NK-92 treated with Interleukin-12 subunit alpha and Interleukin-12 subunit beta, amount 100 ng/mL, for 24 hours (cell line): ENCODE data around the gene TMEM184C.

ENCODE experiments used
- DNase-seq: peaks from one replicate; lab custom pipeline; 2025; lab: John Stamatoyannopoulos, UW

The TMEM184C gene

DNA sequence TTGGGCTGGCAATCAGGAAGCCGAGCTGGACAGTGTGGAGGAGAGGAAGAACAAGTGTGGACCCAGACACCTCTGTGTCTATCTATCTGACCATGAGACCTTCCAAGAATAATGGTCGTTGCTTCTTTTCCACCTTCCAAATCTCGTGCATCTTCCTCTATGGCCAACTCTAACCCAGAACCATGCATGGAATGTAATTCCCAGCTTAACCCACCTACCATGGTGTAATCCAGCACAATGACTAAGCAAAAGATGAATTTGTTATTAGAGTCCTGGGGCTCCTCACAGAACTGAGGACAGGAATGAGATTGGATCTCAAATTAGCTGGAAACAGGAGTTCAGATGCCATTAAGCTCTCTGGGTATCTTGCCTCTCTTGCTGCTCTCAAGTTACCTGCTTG lies 17.4 kb upstream of the TMEM184C start:
- no peak for DNase-seq

DNA sequence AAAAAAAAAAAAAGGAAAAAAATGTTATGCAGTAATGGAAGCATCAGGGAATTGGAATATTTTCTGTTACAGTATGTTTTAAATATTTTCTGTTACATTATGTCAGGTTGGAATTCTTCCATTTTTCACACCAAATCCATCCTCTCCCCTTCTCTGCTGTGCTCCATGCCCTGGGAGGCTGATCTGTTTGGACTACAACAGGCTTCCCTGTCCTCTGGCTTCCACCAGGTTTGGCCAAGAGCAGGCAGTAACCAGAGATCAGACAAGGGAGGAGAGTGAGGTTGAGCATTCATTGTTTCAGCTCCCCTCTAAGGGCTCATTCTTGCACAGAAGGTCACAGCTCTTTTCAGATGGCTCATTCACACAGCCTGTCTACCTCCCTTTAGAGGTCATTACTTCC lies 11.7 kb upstream of the TMEM184C start:
- DNase-seq: no peak

DNA sequence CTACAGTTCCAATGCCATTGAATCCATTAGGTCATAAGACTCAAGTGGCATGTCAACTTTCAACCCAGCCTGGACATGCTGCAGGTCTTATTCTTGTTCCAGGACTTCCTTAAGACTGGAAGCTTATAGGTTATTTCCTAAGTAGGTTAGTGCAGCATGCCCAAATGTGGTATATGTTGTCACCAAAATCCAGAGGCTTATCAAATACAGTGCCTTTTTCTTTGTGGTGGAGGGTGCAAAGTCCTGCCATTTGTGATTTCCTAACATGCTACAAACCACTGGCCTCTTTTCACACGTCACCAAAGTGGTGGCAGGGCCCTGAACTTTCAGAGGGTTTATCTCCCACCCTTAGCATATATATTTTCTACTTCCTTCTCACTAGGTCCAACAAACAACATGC lies 9.7 kb upstream of the TMEM184C start:
- no peak for DNase-seq

DNA sequence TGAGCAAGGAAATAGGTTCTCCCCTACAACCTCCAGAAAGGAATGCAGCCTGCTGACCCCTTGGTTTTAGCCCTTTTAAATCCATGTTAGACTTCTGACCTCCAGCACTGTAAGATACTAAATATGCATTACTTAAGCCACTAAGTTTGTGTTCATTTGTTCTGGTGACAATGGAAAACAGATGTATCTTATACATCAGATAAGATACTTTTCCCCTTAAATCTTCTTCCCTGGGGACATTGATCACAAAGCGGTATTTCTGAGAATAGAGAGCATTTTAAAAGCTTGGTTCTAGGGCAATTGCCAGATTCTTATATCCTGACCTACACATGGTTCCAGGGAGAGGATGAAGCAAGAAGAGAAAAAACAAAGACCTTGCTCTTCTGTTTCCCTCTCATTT lies 6.5 kb upstream of the TMEM184C start:
- DNase-seq: no peak

DNA sequence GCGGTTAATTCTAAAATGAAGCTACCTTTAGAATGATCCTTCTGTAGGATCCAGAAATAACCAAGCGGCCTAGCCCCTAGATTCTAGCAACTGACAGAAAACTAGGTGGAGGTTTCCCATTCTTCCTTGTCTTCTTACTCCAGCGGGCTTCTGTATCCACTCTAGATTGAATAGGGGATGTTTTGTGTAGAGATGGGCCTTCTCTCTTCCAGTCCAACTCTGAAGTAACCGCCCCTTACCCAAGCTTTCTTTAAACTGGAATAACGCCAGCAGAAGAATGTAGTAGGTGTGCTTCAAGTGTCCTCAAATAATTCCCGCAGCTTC lies 386 bp upstream of the TMEM184C start:
- no peak for DNase-seq

DNA sequence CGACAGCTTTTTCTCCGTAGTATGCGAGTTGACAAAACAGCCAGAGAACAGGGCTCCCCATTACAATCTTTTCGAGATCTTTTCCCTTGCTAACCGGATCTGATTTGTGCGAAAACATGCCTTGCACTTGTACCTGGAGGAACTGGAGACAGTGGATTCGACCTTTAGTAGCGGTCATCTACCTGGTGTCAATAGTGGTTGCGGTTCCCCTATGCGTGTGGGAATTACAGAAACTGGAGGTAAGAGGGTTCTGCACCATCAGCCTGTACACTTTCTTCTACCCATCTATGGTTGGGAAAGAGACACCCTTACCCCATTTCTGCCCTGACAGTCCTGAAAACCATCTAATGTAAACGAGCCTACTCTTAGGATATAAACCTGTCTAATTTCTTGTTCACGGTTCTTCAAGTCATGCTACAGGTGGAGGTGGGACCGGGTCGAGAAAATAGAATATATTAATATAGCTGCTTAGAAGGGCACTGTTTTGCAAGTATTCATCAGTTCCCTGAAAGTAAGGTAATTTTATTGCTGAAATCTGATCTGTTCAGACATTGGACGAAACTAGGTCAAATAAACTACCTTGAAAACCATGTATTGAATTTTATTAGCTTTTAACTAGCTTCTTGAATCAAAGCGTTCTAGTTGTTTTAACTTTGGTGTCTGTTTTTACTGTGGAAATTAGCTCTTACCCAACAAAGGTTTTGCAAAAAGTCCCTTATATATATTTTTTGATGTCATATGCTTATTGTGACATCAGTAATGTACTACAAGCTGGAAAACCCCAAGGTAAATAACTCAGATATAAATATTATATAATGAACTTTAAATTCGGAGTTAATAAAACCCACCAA lies 869 bp downstream of the TMEM184C start:
- DNase-seq: no peak

DNA sequence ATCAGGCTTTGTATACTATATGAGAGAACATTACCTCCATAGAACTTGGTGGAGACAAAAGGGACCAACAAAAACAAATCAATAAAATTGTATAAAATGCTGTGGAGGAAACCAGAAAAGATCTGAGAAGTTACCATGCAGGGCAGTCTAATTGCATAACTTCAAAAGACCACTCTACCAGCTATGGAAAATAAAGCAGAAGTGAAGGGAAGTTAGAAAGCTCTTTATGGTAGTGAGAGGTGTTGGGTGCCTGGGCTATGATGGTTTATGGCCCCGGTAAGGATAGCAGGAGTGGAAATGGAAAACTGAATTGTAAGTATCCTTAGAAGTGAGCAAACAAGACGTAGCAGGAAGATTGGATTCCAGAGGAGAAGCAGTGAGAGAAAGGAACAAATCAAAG lies 3.1 kb downstream of the TMEM184C start:
- DNase-seq: no peak

DNA sequence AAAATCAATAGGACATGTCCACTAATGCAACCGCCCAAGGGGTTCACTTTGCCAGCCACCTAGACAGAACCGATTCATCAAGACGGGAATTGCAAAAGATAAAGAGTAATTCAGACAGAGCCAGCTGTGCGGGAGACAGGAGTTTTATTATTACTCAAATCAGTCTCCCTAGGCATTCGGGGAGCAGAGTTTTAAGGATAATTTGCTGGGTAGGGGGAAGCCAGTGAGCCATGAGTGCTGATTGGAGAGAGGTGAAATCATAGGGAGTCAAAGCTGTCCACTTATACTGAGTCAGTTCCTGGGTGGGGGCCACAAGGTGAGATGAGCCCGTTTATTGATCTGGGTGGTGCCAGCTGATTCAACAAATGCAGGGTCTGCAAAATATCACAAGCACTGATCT lies 8.5 kb downstream of the TMEM184C start:
- DNase-seq: no peak

DNA sequence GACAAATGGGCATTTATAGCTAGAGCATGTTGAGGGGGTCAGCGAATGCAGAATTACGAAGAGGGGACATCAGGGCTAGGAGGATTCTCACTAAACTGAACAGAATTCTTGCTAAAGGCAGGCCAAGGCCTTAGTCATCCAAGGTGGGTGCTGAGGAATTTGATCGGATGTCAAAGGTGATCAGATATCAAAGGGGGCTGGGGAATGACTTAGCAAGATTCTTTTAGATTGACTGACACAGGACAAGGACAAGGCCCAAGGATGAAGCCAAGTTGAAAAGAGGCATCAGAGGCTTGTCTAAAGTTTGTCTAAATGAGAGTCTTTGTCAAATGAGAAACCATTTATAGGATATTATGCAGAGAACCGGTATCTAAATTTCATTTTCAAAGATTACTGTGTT lies 9.7 kb downstream of the TMEM184C start:
- DNase-seq: no peak

DNA sequence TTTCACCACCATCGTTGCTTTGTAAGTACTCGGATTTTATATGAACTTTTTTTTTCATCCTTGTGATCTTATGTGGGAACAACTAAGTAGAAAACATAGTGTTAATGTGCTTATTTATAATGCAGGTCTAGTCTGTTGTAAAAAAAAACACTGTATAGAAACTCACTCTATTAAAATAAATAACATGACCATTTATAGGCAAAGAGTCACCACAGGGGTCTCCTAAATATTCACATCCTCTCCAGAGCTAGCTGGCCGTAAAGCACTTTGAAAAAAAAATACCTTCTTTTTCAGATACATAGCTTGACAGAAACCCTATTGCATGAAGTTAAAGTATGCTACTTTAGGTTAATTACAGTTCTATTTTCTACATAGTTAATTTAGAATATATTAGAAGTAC lies 11.2 kb downstream of the TMEM184C start:
- no peak for DNase-seq

DNA sequence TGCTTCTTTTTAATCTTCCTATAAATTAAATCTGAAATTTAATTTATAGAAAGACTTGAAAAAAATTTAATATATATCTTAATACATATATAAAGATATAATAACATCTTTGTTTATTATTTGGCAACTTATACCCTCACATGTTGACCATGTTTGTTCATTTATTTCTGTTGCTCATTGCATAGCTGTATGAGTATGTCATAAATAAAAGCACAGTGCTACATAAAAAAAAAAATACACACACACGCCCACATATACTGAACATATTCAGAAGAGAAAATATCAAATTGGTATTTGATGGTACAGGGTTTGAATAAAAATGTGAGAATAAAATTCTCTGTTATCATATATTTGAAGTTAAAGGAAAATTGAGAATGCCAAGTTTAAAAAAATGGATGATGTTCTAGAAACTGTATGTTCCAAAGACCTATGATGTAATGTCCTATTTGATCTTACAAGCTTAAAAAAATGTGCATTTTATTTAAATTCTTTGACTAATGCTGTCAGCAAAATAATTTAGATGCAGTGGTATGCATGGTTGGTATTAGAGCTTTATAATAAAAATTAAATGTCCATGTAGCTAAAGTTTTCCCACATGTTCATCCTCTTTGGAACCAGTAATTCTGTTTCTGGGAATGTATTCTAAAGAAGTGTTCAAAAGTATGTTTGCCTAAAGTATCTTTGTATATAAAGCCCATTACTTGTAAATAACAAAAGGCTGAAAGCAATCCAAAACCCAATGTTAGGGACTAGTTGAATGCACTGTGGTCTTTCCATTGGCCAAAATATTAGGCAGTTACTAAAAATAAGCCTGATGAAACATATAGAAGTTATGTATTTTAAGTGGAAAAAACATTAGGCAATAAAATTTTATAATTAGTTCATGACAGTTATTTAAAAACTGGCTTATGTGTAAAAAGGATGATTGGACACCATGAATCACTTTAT lies 12.9 kb downstream of the TMEM184C start:
- DNase-seq: no peak

DNA sequence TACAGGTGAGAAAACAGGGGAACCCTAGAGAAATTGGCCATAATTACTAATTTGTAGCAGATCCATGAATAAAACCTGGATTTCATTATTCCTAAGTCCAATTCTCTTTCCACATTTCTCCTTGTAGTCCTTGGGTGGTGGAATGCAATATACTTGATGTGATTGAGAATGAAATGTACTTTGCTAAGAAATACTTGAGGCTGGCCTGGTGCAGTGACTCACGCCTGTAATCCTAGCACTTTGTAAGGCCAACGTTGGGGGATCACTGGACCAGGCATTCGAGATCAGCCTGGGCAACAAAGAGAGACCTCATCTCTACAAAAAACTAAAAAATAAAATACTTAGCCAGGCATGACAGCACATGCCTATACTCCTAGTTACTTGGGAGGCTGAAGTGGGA lies 15.9 kb downstream of the TMEM184C start:
- no peak for DNase-seq

DNA sequence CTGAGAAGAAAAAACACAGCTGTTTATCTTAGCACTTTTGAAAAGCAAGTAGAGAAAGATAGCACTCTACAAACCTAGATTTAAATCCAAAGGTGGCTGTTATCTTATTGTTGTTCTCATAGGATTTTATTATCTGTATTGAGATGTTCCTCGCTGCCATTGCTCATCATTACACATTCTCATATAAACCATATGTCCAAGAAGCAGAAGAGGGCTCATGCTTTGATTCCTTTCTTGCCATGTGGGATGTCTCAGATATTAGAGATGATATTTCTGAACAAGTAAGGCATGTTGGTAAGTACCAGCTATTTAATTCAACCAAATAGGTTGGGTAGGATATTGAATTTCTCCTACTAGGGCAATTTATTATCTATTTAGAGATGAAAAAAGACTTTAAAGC lies 16.4 kb downstream of the TMEM184C start:
- no peak for DNase-seq

DNA sequence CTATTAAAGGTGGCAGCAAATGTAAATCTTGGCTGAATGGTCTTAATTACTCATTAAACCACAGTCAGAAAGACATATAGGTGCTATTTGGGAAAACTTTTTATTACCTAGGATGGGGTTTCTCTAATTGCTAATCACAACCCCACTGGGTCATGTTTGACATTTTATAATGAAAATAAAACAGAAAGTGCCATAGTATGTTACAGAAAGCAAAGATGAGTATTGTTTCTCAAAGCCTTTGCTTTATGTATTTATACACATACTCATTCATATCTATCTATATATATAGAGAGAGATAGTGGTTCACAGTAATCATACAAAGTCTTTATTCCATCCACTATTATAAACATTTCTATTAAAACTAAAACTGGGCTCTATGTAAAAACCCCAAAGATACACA lies 18.2 kb downstream of the TMEM184C start:
- no peak for DNase-seq

DNA sequence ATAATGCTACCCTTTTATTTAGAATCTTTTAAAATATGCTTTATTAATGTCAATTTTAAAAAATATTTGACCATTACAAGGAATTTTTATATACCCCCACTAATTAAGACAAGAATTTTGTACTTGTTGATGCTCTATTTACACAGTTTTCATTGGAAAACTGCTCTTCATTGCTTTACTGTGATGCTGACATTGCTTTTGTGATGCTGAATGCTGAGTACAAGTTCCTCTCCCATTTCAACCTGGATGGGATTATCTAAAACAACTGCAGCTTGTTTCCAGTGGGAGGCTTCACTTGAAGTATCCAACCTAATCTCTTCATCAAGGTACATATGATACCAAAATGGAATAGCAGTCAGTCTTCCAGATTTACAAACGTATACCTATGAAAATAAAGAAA lies 21.2 kb downstream of the TMEM184C start:
- no peak for DNase-seq

DNA sequence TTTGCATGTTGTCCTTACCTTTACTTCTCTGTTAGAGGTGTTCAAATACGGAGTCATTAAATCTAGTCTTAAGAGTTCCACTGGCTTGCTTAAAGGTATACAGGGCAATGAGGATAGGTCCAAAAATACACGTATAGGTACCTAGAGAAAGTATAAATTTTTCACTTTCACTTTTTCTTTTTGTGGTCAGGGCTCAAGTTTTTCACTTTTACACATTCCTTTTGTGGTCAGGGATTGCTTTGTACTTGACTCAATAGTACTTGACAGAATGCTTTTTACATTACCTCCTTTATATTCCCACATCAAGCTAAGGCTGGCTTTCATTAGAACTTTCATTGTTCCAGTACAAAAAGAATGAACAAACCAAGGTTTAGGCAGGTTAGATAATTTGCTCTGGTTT lies 21.7 kb downstream of the TMEM184C start:
- no peak for DNase-seq

DNA sequence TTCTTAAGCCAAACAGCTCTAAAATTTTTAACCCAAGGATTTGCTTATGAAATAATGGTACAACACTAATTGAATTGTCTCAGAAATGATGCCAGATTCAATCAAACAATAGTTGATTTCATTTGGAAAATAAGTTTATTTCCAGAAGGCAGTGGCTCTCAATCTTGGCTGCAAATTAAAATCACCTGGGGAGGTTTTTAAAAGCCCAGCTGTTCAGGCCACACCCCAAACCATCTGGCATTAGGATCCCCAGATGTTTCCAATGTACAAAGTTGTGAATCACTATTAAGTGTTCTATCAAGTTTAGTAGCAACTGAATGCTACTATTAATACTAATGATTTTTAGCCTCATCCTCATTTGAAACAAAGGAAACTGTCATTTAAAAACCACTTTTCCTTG lies 22.2 kb downstream of the TMEM184C start:
- no peak for DNase-seq

DNA sequence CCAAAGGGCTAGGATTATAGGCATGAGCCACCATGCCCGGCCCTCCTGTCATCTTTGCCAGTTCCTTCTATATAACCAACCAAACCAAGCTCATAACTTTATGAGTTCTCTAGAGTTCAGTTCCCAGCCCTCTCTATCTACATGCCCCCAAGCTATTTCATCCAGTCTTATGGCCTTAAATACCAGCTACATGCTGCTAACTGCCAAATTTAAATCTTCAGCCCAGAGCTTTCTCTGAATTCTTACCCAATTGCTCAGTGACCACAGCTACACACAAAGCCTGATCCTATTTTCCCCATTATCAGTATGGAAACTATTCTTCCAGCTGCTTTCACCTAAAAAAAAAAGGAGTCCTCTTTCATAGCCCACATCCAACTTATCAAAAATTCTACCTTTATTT lies 23.1 kb downstream of the TMEM184C start:
- DNase-seq: no peak

DNA sequence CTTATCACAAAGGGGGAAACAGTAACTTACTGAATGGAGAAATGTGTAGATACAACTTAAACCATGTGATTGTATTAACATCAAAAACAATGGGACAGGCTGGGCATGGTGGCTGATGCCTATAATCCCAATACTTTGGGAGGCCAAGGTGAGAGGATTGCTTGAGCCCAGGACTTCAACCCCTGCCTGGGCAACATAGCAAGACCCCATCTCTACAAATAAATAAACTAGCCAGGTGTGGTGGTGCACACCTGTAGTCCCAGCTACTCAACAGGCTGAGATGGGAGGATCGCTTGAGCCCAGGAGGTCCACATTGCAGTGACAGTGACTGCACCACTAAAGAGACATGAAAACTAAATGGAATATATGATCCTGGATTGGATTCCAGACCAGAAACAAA lies 26.4 kb downstream of the TMEM184C start:
- DNase-seq: no peak

DNA sequence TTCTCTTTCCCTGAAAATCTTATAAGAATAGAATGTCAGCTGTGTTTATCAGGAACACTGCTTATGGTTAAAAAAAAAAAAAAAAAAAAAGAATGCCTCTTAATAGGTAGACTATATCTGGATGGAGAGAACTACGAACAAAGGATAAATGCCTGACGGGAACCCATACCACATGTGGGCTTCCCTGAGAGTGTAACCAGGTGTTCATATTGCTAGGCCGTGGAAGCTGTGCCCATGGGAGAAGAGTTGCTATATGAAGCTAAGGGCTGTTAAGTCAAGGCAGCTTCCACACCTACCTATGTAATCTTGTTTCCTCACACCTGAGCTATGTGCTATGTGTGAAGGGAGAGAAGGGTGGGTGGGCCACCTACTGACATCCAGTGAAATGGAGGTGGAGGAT lies 27.3 kb downstream of the TMEM184C start:
- DNase-seq: no peak

DNA sequence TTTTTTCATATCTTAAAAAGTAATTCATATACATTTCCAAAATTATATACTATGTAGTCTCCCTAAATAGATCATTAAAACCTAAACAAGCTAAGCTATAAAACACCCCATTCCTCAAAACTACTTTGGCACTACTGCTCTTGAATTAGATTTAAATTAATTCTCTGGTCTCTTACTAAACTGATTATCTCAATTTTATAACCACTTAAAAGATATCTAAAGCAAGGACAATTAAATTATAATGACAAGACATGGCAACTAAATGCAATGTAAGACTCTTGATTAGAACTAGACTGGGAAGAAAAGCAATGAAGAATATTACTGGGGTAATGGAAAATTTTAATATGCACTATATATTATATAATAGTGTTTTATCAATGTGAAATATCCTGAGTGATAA lies 27.9 kb downstream of the TMEM184C start:
- no peak for DNase-seq

DNA sequence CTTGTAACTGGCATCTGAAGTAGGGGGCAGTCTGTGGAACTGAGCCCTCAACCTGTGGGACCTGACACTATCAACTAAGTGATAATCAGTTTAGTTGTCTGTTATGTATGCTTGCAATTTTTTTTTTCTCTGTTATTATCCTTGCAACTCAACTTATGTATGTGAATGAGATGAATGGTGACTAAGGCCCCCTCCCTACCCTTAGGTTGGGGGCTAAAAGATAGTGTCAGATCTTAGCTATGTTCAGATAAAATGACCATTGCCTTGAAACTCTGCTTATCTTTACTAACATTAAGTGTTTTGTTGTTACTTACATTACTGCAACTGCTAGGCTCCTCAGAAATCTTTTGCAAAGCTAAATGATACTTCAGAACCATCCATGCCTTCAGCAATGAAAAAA lies 31.5 kb downstream of the TMEM184C start:
- no peak for DNase-seq

DNA sequence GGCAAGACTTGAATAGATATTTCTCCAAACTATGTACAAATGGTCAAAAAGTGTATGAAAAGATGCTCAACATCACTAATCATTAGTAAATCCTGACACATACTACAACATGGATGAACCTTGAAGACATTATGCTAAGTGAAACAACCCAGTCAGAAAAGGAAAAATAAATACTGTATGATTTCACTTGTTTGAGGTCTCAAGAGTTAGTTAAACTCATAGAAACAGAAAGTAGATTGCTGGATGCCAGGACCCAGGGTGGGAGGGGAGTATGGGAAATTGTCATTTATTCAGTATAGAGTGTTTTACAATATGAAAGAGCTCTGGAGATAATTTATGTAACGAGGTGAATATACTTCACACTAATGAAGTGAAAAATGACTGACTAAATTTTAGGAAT lies 34.4 kb downstream of the TMEM184C start:
- no peak for DNase-seq
